Liver (tissue), 9 donors: Measurements from ENCODE around the gene CSTF3. TPM values are rescaled to one million over a fixed set of nuclear protein-coding genes. Genes with fewer than 3 reads are reported as not detected.
A peak's percentile ranks its signal among the peaks of the same experiment; 100 is the strongest.
"Not testable (repeated sequence)": the region's sequence is repeated elsewhere in the genome, so short reads cannot be mapped to it uniquely, and the experiment has no call there.

Source experiments
- DNase-seq: peaks from one replicate; pipeline ENCODE4 v3.0.0-alpha.2; 2017; ENCODE audit warnings: low spot score
- H3K27ac ChIP-seq, 2 donors: one replicate each; pipeline ENCODE4 v1.7.0; 2013; ENCODE audit warnings: inconsistent platforms in 2 of 2, low read length in 2 of 2, control low read depth in 1 of 2, low read depth in 1 of 2, mild to moderate bottlenecking in 1 of 2
- H3K27me3 ChIP-seq, 4 donors: one replicate each; pipeline versions ENCODE4 v1.6.1 to v1.7.0; 2013; ENCODE audit warnings: low read length in 3 of 4, inconsistent platforms in 1 of 4, mild to moderate bottlenecking in 1 of 4, moderate library complexity in 1 of 4; ENCODE audit not compliant: control insufficient read depth in 4 of 4, insufficient read depth in 4 of 4
- H3K36me3 ChIP-seq, 4 donors: one replicate each; pipeline versions ENCODE4 v1.6.1 to v1.7.0; 2013; ENCODE audit warnings: low read length in 3 of 4, mild to moderate bottlenecking in 3 of 4, low read depth in 1 of 4, moderate library complexity in 1 of 4; ENCODE audit not compliant: control insufficient read depth in 4 of 4, insufficient read depth in 3 of 4
- H3K4me1 ChIP-seq, 4 donors: one replicate each; pipeline versions ENCODE4 v1.6.1 to v1.7.0; 2013; ENCODE audit warnings: low read length in 3 of 4, mild to moderate bottlenecking in 3 of 4, moderate library complexity in 1 of 4; ENCODE audit not compliant: control insufficient read depth in 4 of 4, insufficient read depth in 4 of 4
- H3K4me3 ChIP-seq, 3 donors: one replicate each; pipeline versions ENCODE4 v1.6.1 to v1.7.0; 2013; ENCODE audit warnings: low read length in 3 of 3, control low read depth in 1 of 3, low read depth in 1 of 3, mild to moderate bottlenecking in 1 of 3
- H3K9ac ChIP-seq, 2 donors: one replicate each; pipeline ENCODE4 v1.7.0; 2013; ENCODE audit warnings: low read length in 2 of 2, mild to moderate bottlenecking in 2 of 2, moderate library complexity in 2 of 2, control low read depth in 1 of 2, low read depth in 1 of 2
- H3K9me3 ChIP-seq, 4 donors: one replicate each; pipeline versions ENCODE4 v1.6.1 to v1.7.0; 2013; ENCODE audit warnings: low read length in 3 of 4; ENCODE audit not compliant: control insufficient read depth in 4 of 4
- EGR1 ChIP-seq, 2 donors: IDR thresholded peaks; 2 replicates each; pipeline ENCODE4 v1.6.1; 2016 to 2018; ENCODE audit warnings: antibody characterized with exemption in 2 of 2, low read depth in 2 of 2
- FOXA1 ChIP-seq: IDR thresholded peaks from 2 replicates; pipeline ENCODE4 v1.6.1; 2016; ENCODE audit warnings: antibody characterized with exemption
- FOXA2 ChIP-seq: IDR thresholded peaks from 2 replicates; pipeline ENCODE4 v1.6.1; 2016; ENCODE audit warnings: antibody characterized with exemption
- GABPA ChIP-seq, 2 donors: IDR thresholded peaks in 1 of 2; conservative IDR thresholded peaks in 1 of 2; 2 replicates each; pipeline ENCODE4 v1.6.1; 2016; ENCODE audit warnings: antibody characterized with exemption in 2 of 2, mild to moderate bottlenecking in 1 of 2, moderate library complexity in 1 of 2
- HNF4A ChIP-seq, 2 donors: conservative IDR thresholded peaks; 2 replicates each; pipeline ENCODE4 v1.6.1; 2016; ENCODE audit warnings: antibody characterized with exemption in 2 of 2, mild to moderate bottlenecking in 2 of 2
- MAX ChIP-seq: IDR thresholded peaks from 2 replicates; pipeline ENCODE4 v1.6.1; 2016; ENCODE audit warnings: antibody characterized with exemption
- NR2F2 ChIP-seq: IDR thresholded peaks from 2 replicates; pipeline ENCODE4 v1.6.1; 2016; ENCODE audit warnings: antibody characterized with exemption
- RAD21 ChIP-seq, 2 donors: IDR thresholded peaks; 2 replicates each; pipeline ENCODE4 v1.6.1; 2016; ENCODE audit warnings: antibody characterized with exemption in 2 of 2, mild to moderate bottlenecking in 2 of 2
- REST ChIP-seq: IDR thresholded peaks from 2 replicates; pipeline ENCODE4 v1.6.1; 2016; ENCODE audit warnings: antibody characterized with exemption, mild to moderate bottlenecking
- RXRA ChIP-seq, 2 donors: IDR thresholded peaks; 2 replicates each; pipeline ENCODE4 v1.6.1; 2017 to 2018; ENCODE audit warnings: antibody characterized with exemption in 2 of 2, mild to moderate bottlenecking in 1 of 2
- SP1 ChIP-seq: IDR thresholded peaks from 2 replicates; pipeline ENCODE4 v1.6.1; 2018; ENCODE audit warnings: antibody characterized with exemption, mild to moderate bottlenecking
- YY1 ChIP-seq: IDR thresholded peaks from 2 replicates; pipeline ENCODE4 v1.6.1; 2016; ENCODE audit warnings: antibody characterized with exemption, mild to moderate bottlenecking
- WGBS: extraction: QIAGEN DNeasy Blood & Tissue Kit; methylation state at CpG from one replicate; pipeline ENCODE4 v1.1.7; 2013; 5-methylcytosine and 5-hydroxymethylcytosine counted together
- polyA plus RNA-seq, 2 donors: library from polyadenylated mRNA; stranded (reverse) in 1 of 2; unstranded in 1 of 2; fragments of 200-250 nt in 1 of 2; fragments of >200 nt in 1 of 2; fragmentation: Nextera tagmentation in 1 of 2; extraction: Ambion mirVana in 1 of 2; gene quantifications; one replicate each; pipeline versions ENCODE4 v1.2.1 to v1.2.3, GENCODE V29; 2013 to 2015
- total RNA-seq, 2 donors: library from RNA; depleted of rRNA; stranded (reverse); fragments of >200 nt; gene quantifications; one replicate each; pipeline ENCODE4 v1.2.3, GENCODE V29; 2014
- donor health status: healthy.
- donor health status: healthy.
- donor health status: healthy.
- donor health status: healthy.
- donor health status: healthy.

The CSTF3 gene
- total and polyA plus RNA-seq, 4 donors: 7.9 to 20.8 (median 12.3) TPM

GRCh38 chr11:33160587-33160986 is 693 bp downstream of the CSTF3 start:
- no peak for DNase-seq
- H3K4me3 ChIP-seq: peak overlapping the region; percentile 58 to 90 (median 83)
- no peaks in the 10 kb centered on the region for H3K27me3 ChIP-seq
- H3K27ac ChIP-seq: peak overlapping the region; percentile 83 to 93
- no peaks in the 10 kb centered on the region for H3K9me3 ChIP-seq
- under 1% methylated on average over 7 of the region's 7 CpGs for WGBS
- peaks cover 11 to 34% (median 17%) of the 10 kb centered on the region in 4 donors for H3K4me1 ChIP-seq
- H3K9ac ChIP-seq: peak overlapping the region; percentile 89 to 92
- no peaks in the 10 kb centered on the region for H3K36me3 ChIP-seq
- TF ChIP-seq RXRA (IDR thresholded peaks at IDR 0.05): no peak
- TF ChIP-seq SP1: no peak

- no peak for DNase-seq
Measured at GRCh38 chr11:33160136-33160535, 1.1 kb downstream of the CSTF3 start.

GRCh38 chr11:33159378-33159867 is 1.9 kb downstream of the CSTF3 start:
- not testable (repeated sequence) for H3K9ac ChIP-seq, H3K36me3 ChIP-seq, H3K27me3 ChIP-seq, DNase-seq, H3K9me3 ChIP-seq, H3K27ac ChIP-seq
- Histone ChIP-seq H3K4me3 (peak overlapping the region in 1 of 3 donors; percentile 58), H3K4me1 (peaks cover 11 to 36% (median 19%) of the 10 kb centered on the region in 4 donors)
- WGBS: 92% methylated on average over 20 of the region's 20 CpGs

More at GRCh38 chr11:33160136-33160535, 1.1 kb downstream of the CSTF3 start:
- TF ChIP-seq RAD21 (IDR thresholded peaks at IDR 0.05): no peak
- peak; percentile 94 for TF ChIP-seq YY1
- 6% methylated on average over 8 of the region's 8 CpGs for WGBS
- Histone ChIP-seq H3K27me3 (no peaks in the 10 kb centered on the region), H3K36me3 (no peaks in the 10 kb centered on the region), H3K9ac (peak overlapping the region; percentile 89 to 92), H3K9me3 (no peaks in the 10 kb centered on the region), H3K4me3 (peak overlapping the region; percentile 58 to 90 (median 83)), H3K4me1 (peaks cover 11 to 36% (median 18%) of the 10 kb centered on the region in 4 donors), H3K27ac (peak overlapping the region; percentile 83 to 93)

GRCh38 chr11:33158596-33159275 is 2.5 kb downstream of the CSTF3 start:
- no peak for TF ChIP-seq MAX
- TF ChIP-seq NR2F2: no peak
- TF ChIP-seq HNF4A (conservative IDR thresholded peaks at IDR 0.05): no peak
- TF ChIP-seq GABPA (IDR thresholded peaks at IDR 0.05 in 1 of 2, conservative IDR thresholded peaks at IDR 0.05 in 1 of 2): no peak
- no peak for TF ChIP-seq FOXA2
- TF ChIP-seq SP1: no peak
- no peak for TF ChIP-seq FOXA1
- TF ChIP-seq REST: no peak
- TF ChIP-seq EGR1 (IDR thresholded peaks at IDR 0.05; ENCODE audit: low read depth in 2 of 2): no peak
- TF ChIP-seq YY1: no peak
- TF ChIP-seq RXRA (IDR thresholded peaks at IDR 0.05): no peak
- TF ChIP-seq RAD21 (IDR thresholded peaks at IDR 0.05): no peak
- Histone ChIP-seq H3K9me3 (no peaks in the 10 kb centered on the region), H3K9ac (no peak overlapping the region), H3K27me3 (no peaks in the 10 kb centered on the region), H3K4me3 (no peak overlapping the region), H3K4me1 (peaks cover 11 to 36% (median 19%) of the 10 kb centered on the region in 4 donors), H3K27ac (no peak overlapping the region), H3K36me3 (no peaks in the 10 kb centered on the region)
- no peak for DNase-seq
- WGBS: 88% methylated on average over 5 of the region's 5 CpGs
